ENCODE results near the gene CER1. TPM values are rescaled to one million over a fixed set of nuclear protein-coding genes. Genes with fewer than 3 reads are reported as not detected.

The CER1 gene
- total and polyA plus RNA-seq, 2 of the 8 experiments (the other 6 are each of a cell fraction or from before 2014, with no cell fraction given): 0.26 to 3.4 TPM

DNA sequence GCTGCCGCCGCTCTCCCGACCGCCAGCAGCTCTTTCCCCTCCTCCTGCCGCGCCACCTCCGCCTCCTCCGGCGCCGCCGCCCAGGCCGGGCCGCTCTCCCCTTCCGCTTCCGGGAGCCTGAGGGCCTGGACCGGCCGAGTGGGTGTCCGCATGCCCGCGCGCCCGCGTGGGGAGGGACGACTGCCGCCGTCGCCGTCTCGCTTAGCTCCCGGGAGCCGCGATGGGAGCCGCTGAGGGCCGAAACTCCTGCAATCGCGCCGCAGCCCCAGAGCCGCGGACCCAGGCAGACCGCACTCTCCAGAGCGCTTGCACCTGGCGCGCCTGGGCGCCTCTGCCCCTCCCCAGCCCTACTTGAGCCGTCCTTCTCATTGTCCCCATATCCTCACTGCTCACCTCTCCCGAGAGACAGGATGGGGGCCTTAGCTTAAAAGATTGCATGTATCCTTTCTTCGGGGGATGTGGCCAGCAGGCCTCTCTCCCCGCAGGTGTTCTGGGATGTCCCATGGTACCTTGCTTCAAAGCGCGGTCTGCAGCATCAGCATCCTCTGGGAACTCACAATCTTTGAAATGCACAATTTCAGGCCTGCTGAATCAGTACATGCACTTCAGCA lies 29.2 kb downstream of the CER1 start, which contains the start of gene ZDHHC21:
Gene ZDHHC21, minus strand, starts transcription at position 182 of the 611 bp plus-strand sequence. CDS start 19,092 bp downstream, outside the sequence.
- peaks cover 0 to 2% (median under 1%) of the 10 kb centered on the region in 4 experiments; a peak in 2 of 7 replicates for H3K4me1 ChIP-seq (replicated peaks in 1 of 4; ENCODE audit: control insufficient read depth in 3 of 4, insufficient read depth in 4 of 4, low read length in 3 of 4)
- no peak within 1 kb of the TSS for H3K14ac ChIP-seq (ENCODE audit: insufficient read length)
- H3K79me1 ChIP-seq (ENCODE audit: low read depth, low read length): no peaks in the 10 kb centered on the region
- H3K4me3 ChIP-seq (ENCODE audit: extremely low read depth in 1 of 4, insufficient read depth in 2 of 4, low read depth in 3 of 4, low read length in 4 of 4): peak within 1 kb of the TSS; percentile 68 to 75 (median 74)
- H2AFZ ChIP-seq (ENCODE audit: low read length): peak within 1 kb of the TSS; percentile 88
- H4K20me1 ChIP-seq (replicated peaks in 1 of 2; ENCODE audit: control insufficient read depth in 1 of 2, insufficient read depth in 2 of 2, low read length in 2 of 2): no peaks in the 10 kb centered on the region
- H3K79me2 ChIP-seq (ENCODE audit: control insufficient read depth in 1 of 2, insufficient read depth in 2 of 2, low read length in 2 of 2): peaks cover 0 to 19% of the 10 kb centered on the region in 2 experiments; a peak in 2 of 4 replicates
- ChIA-PET POLR2A (ENCODE audit: partially characterized antibody) (interaction anchor here (0.6 to 1.9 kb wide), 7 partner anchors 9 to 1550 kb away, joined by 3 to 9 read pairs (median 3); partner anchors contain the start of gene CER1), CTCF (ENCODE audit: partially characterized antibody) (interaction anchor here (0.8 to 1.9 kb wide), 8 partner anchors 29 to 80 kb away, joined by 3 to 11 read pairs (median 4); partner anchors contain the start of gene CER1)
- peak within 1 kb of the TSS; percentile 82 for H3K27ac ChIP-seq (ENCODE audit: low read depth, low read length)
- H4K8ac ChIP-seq (ENCODE audit: extremely low read depth, insufficient read depth, low read length): peak within 1 kb of the TSS; percentile 87; the same call in 1 of the 2 replicates
- no peak within 1 kb of the TSS for H2BK15ac ChIP-seq (ENCODE audit: low read length)
- peak within 1 kb of the TSS; percentile 4; the same call in 1 of the 2 replicates for H2BK12ac ChIP-seq (ENCODE audit: low read depth, low read length)
- peak within 1 kb of the TSS; percentile 49 to 72 (median 58); a peak in 6 of 7 replicates for H3K9ac ChIP-seq (replicated peaks in 1 of 4; ENCODE audit: extremely low read depth in 1 of 4, low read depth in 3 of 4, low read length in 3 of 4)
- H3K56ac ChIP-seq (replicated peaks; ENCODE audit: insufficient read length, low read depth, low read length): no peak within 1 kb of the TSS
- H4K5ac ChIP-seq (ENCODE audit: insufficient read length, low read depth, low read length): no peak within 1 kb of the TSS
- peaks cover 0 to 9% (median 0%) of the 10 kb centered on the region in 4 experiments; a peak in 1 of 8 replicates for H3K36me3 ChIP-seq (ENCODE audit: control insufficient read depth in 2 of 4, insufficient read depth in 4 of 4, low read length in 3 of 4)
- H3K18ac ChIP-seq (ENCODE audit: extremely low read depth, low read length): peak within 1 kb of the TSS; percentile 85
- no peaks in the 10 kb centered on the region for H3K9me3 ChIP-seq (ENCODE audit: insufficient read depth in 2 of 2, low read depth in 1 of 2, low read length in 1 of 2)
- H2BK120ac ChIP-seq (replicated peaks; ENCODE audit: low read depth, low read length): no peak within 1 kb of the TSS
- H3K27me3 ChIP-seq (replicated peaks in 1 of 4; ENCODE audit: control insufficient read depth in 3 of 4, extremely low read depth in 1 of 4, insufficient read depth in 3 of 4, low read length in 3 of 4): peaks cover 0 to 5% (median 3%) of the 10 kb centered on the region in 4 experiments; a peak in 1 of 7 replicates
- no peak within 1 kb of the TSS for H2AK5ac ChIP-seq (ENCODE audit: low read depth, low read length)
- no peaks in the 10 kb centered on the region; the same call in 1 of the 2 replicates for H3K23me2 ChIP-seq (ENCODE audit: low read depth, low read length)
- H3K4me2 ChIP-seq (ENCODE audit: insufficient read depth in 1 of 2, low read depth in 2 of 2, low read length in 2 of 2): peak within 1 kb of the TSS; percentile 91 to 96
- no peak within 1 kb of the TSS for H3K23ac ChIP-seq (ENCODE audit: insufficient read length)
- FAIRE-seq (no peak), DNase-seq (ENCODE audit: low read depth in 1 of 2, low spot score in 2 of 2) (peak; percentile 10 to 83)
- H4K91ac ChIP-seq (replicated peaks; ENCODE audit: insufficient read length, low read length): no peak within 1 kb of the TSS
- H2BK5ac ChIP-seq (ENCODE audit: low read depth, low read length): peak within 1 kb of the TSS; percentile 60; the same call in 1 of the 2 replicates
- no peak within 1 kb of the TSS; the same call in 1 of the 2 replicates for H2BK20ac ChIP-seq (ENCODE audit: low read length)
- 6% methylated on average over 19 of the region's 50 CpGs; no CpG with 5 or more reads in 1 of the 2 experiments for WGBS, 2 experiments (ENCODE audit: extremely low coverage in 1 of 2, insufficient coverage in 1 of 2, insufficient read length in 1 of 2, insufficient replicate concordance in 2 of 2, low coverage in 1 of 2, low lambda C conversion rate in 2 of 2, missing lambda C conversion rate in 1 of 2)
- no peak within 1 kb of the TSS for H3K4ac ChIP-seq (replicated peaks; ENCODE audit: insufficient read length, low read depth, low read length)
- TF ChIP-seq YY1 (IDR thresholded peaks at IDR 0.05; ENCODE audit: low read depth, low read length) (0 out of 2 replicates have a peak, but pooled peaks have one; percentile 12), BACH1 (IDR thresholded peaks at IDR 0.05; ENCODE audit: low read length) (0 out of 2 replicates have a peak, but pooled peaks have one; percentile 36), RXRA (IDR thresholded peaks at IDR 0.05; ENCODE audit: insufficient read depth, low read depth, low read length) (no peak), KDM4A (IDR thresholded peaks at IDR 0.05; ENCODE audit: low read depth, low read length, severe bottlenecking) (peak; percentile 96), HDAC6 (IDR thresholded peaks at IDR 0.05; ENCODE audit: low read depth, low read length) (no peak), ZNF274 (IDR thresholded peaks at IDR 0.05; ENCODE audit: borderline replicate concordance, extremely low read depth, low read length) (no peak)
- TF ChIP-seq, protein P1, sequence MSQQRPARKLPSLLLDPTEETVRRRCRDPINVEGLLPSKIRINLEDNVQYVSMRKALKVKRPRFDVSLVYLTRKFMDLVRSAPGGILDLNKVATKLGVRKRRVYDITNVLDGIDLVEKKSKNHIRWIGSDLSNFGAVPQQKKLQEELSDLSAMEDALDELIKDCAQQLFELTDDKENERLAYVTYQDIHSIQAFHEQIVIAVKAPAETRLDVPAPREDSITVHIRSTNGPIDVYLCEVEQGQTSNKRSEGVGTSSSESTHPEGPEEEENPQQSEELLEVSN (IDR thresholded peaks at IDR 0.05): peak; percentile 31; the same call in 1 of the 2 replicates
- TF ChIP-seq, protein P2, sequence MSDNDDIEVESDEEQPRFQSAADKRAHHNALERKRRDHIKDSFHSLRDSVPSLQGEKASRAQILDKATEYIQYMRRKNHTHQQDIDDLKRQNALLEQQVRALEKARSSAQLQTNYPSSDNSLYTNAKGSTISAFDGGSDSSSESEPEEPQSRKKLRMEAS (IDR thresholded peaks at IDR 0.05): peak; percentile 42; the same call in 1 of the 2 replicates
